ENCODE measurements around the gene RHOC.

Gene RHOC

GRCh38 chr1:112707221-112708001 lies 484 bp upstream of the RHOC start (continued):
- TF ChIP-seq PBX3 (CRISPR knock-in tag; IDR thresholded peaks at IDR 0.05) (no peak), ZFP41 (tag by site-specific recombination; IDR thresholded peaks at IDR 0.05; ENCODE audit: borderline replicate concordance) (no peak), ZNF248 (tag by site-specific recombination; IDR thresholded peaks at IDR 0.05) (no peak), ZNF16 (tag by site-specific recombination; IDR thresholded peaks at IDR 0.05; ENCODE audit: low read depth) (no peak), ZNF558 (tag by site-specific recombination; IDR thresholded peaks at IDR 0.05) (no peak), MYNN (tag by site-specific recombination; IDR thresholded peaks at IDR 0.05; ENCODE audit: borderline replicate concordance) (no peak), ZNF341 (tag by site-specific recombination; IDR thresholded peaks at IDR 0.05; ENCODE audit: low read depth) (peak; percentile 39; the same call in 1 of the 2 replicates), ZNF747 (tag by site-specific recombination; IDR thresholded peaks at IDR 0.05) (no peak), ZBTB6 (tag by site-specific recombination; IDR thresholded peaks at IDR 0.05) (no peak), ZNF26 (tag by site-specific recombination; IDR thresholded peaks at IDR 0.05) (no peak), ZBTB20 (tag by site-specific recombination; IDR thresholded peaks at IDR 0.05) (peak; percentile 88), ZNF561 (tag by site-specific recombination; IDR thresholded peaks at IDR 0.05; ENCODE audit: borderline replicate concordance) (peak; percentile 84), RBAK (tag by site-specific recombination; IDR thresholded peaks at IDR 0.05) (no peak), KLF8 (tag by site-specific recombination; IDR thresholded peaks at IDR 0.05) (peak; percentile 86), ZNF37A (tag by site-specific recombination; IDR thresholded peaks at IDR 0.05) (no peak), ZNF658 (tag by site-specific recombination; IDR thresholded peaks at IDR 0.05) (no peak), ZNF280C (tag by site-specific recombination; IDR thresholded peaks at IDR 0.05) (no peak), ZNF324 (tag by site-specific recombination; IDR thresholded peaks at IDR 0.05) (peak; percentile 69), GLIS2 (tag by site-specific recombination; IDR thresholded peaks at IDR 0.05) (peak; percentile 87), ZNF184 (tag by site-specific recombination; IDR thresholded peaks at IDR 0.05) (no peak), ZNF473 (tag by site-specific recombination; IDR thresholded peaks at IDR 0.05) (no peak), ZNF626 (tag by site-specific recombination; IDR thresholded peaks at IDR 0.05) (no peak), ZNF530 (tag by site-specific recombination; IDR thresholded peaks at IDR 0.05; ENCODE audit: low read depth) (no peak), SCRT1 (tag by site-specific recombination; IDR thresholded peaks at IDR 0.05; ENCODE audit: borderline replicate concordance) (no peak), ZNF654 (tag by site-specific recombination; IDR thresholded peaks at IDR 0.05; ENCODE audit: low read depth) (peak; percentile 92), HOXD13 (CRISPR knock-in tag; IDR thresholded peaks at IDR 0.05; ENCODE audit: borderline replicate concordance) (no peak), ZNF398 (tag by site-specific recombination; IDR thresholded peaks at IDR 0.05) (no peak; the same call in 1 of the 2 replicates), BCL11A (tag by site-specific recombination; IDR thresholded peaks at IDR 0.05; ENCODE audit: low read depth) (peak; percentile 65), AEBP2 (tag by site-specific recombination; IDR thresholded peaks at IDR 0.05; ENCODE audit: borderline replicate concordance) (no peak), ZNF10 (tag by site-specific recombination; IDR thresholded peaks at IDR 0.05) (0 out of 2 replicates have a peak, but pooled peaks have one; percentile 12)

Data from HEK293 (cell line).